Upper lobe of left lung (tissue), 4 donors: ENCODE data around the gene VN1R5.

Experiments used
- EP300 ChIP-seq, 4 donors: sonication (generic); formaldehyde crosslinking; IDR thresholded peaks; one replicate each; pipeline ENCODE4 v1.5.1; 2017; ENCODE audit warnings: antibody characterized with exemption in 4 of 4, control low read depth in 2 of 4
- POLR2A ChIP-seq, 4 donors: fragments of 450-650 bp; IDR thresholded peaks; one replicate each; pipeline ENCODE4 v1.5.1; 2016 to 2017; ENCODE audit warnings: antibody characterized with exemption in 4 of 4, mild to moderate bottlenecking in 2 of 4
- POLR2AphosphoS5 ChIP-seq, 2 donors: sonication (generic); formaldehyde crosslinking; IDR thresholded peaks; one replicate each; pipeline ENCODE4 v1.5.1; 2017; ENCODE audit warnings: antibody characterized with exemption in 2 of 2
- TF ChIP-seq, protein P1 (sequence below), 6 experiments: fragments of 450-650 bp in 4 of 6; fragments of 200-600 bp in 2 of 6; sonication (generic) in 2 of 6; IDR thresholded peaks; one replicate each; pipeline ENCODE4 v1.5.1; 2016 to 2019; ENCODE audit warnings: antibody characterized with exemption in 6 of 6

DNA sequence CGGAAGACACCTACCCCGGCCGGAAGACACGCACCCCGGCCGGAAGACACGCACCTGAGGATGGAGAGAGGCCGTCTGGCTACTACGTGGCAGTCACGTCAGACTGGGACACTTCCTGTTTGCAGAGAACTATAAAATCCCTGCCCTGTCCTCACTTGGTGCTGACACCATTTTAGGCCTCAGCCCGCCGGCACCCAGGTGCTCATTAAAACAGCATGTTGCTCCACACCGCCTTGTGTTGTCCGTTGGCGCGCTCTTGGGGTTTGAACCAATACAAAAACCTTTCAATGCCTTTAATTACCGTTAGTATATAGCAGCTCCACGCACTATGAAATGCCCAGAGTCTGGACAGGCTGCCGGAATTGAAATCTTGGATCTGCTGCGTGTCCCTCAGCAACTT, 34.7 kb downstream of the VN1R5 start:
- TF ChIP-seq POLR2A (IDR thresholded peaks at IDR 0.05): no peak
- TF ChIP-seq, protein P1, sequence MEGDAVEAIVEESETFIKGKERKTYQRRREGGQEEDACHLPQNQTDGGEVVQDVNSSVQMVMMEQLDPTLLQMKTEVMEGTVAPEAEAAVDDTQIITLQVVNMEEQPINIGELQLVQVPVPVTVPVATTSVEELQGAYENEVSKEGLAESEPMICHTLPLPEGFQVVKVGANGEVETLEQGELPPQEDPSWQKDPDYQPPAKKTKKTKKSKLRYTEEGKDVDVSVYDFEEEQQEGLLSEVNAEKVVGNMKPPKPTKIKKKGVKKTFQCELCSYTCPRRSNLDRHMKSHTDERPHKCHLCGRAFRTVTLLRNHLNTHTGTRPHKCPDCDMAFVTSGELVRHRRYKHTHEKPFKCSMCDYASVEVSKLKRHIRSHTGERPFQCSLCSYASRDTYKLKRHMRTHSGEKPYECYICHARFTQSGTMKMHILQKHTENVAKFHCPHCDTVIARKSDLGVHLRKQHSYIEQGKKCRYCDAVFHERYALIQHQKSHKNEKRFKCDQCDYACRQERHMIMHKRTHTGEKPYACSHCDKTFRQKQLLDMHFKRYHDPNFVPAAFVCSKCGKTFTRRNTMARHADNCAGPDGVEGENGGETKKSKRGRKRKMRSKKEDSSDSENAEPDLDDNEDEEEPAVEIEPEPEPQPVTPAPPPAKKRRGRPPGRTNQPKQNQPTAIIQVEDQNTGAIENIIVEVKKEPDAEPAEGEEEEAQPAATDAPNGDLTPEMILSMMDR (IDR thresholded peaks at IDR 0.05): no peak
- no peak for TF ChIP-seq POLR2AphosphoS5 (IDR thresholded peaks at IDR 0.05)
- no peak for TF ChIP-seq EP300 (IDR thresholded peaks at IDR 0.05)
